ENCODE data around the gene MYO18A.

Gene MYO18A

DNA sequence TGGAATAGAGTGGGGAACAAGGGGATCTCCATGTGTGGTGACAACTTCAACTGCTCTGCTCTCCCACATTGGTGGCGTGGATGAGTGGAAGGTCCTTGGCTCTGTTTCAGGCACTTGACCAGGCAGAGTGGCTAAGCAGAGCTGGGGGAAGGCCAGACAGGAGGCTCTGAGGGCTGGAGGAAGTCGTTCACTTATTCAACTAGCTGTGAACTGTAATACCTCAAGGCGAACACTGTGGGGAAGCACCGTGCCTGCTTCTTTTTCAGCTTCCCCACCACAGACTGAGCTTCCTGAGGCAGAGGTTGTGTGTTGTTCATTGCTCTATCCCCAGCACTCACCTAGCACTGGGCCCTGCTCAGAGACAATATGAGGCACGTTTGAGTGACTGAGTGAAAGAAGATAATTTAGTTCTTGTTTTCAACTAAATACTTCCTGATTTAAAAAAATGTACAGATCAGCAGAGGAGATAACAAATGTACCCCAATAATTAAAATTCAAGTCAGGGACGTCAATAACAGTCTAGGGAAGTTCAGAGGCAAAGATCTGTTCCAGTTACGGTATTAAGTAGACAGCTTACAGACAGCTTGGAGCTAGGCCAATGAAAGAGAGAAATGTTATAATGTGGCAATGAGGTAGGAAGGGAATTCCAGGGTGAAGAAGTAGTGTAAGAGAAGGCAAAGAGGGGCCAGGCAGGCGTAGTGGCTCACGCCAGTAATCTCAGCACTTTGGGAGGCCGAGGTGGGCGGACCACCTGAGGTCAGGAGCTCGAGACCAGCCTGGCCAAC, 34.7 kb downstream of the MYO18A start:
- DNase-seq, result peak; percentile 78

DNA sequence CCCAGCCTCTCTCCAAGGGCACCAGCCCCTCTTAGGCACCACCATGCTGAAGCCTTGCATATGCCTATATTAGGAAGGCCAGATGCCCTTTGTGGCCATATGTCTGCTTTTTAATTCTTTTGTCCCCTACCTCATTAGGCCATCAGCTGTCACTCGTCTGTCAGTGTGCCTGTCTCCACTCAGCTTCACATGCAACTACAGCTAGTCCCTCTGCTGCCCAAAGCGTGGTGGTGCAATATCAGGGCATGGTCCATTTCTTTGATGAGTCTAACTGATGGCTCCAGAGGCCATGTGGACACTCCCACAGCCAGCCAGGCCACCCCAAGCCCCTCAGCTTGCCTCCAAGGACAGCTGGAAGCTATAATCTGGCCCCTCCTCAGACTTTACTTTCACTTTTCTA, 36.3 kb downstream of the MYO18A start:
- DNase-seq, result peak; percentile 76

DNA sequence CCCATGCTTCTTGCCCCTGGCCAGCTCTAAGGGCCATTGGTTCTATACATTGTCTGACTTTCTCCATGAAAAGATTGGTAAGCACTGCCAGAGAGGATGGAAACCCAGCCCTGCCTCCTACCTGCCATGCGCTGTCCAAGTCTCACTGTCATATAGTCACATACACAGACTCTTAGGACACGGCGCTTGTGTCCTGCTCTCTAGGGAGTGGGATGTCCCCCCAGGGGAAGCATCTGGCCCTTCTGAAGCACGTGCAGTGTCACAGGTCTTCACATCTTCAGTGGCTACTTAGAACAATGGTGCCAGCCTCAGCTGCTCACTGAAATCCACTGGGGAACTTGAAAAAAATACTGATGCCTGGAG, 38.7 kb downstream of the MYO18A start:
- no peak for DNase-seq

DNA sequence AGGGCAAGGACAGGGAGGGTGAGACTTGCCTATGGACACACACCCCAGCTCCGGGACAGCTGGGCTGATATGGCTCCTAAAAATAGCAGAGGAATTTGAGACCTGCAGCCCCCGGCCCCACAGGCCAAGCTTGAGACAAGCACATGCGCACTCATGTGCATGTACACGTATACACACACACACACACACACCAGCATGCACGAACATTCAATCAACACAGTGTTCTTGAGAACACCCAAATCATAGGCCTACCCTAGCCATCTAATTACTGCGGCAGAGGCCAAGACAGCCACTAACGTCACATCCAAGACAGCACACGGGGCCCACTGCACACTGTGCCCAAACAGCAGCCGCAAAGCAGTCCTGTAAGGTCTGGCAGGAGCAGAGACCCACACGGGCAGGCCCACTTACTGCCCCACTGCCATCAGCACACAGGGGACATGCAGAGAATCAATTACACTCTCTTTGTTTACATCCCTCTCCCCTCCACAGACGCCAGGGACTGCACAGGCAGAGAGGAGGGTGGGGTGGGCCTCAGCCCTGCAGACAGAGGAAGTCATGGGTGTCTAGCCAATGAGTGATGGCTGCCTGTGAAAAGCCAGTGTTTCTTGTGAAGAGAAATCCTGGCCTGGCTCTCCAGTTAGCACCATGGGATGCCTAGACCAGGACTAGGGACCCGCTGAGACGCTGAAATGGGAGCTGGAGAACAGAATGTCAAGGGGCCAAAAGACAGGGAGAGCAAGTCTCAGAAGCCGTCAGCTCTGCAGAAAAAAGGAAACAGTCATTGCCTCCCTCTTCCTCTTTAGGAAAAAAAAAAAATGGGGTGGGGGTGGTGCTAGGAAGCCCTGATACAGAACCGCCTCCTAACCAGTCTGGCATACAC, 39.3 kb downstream of the MYO18A start:
- no peak for DNase-seq

GRCh38 chr17:29140051-29140621, 40.1 kb downstream of the MYO18A start:
- no peak for DNase-seq

DNA sequence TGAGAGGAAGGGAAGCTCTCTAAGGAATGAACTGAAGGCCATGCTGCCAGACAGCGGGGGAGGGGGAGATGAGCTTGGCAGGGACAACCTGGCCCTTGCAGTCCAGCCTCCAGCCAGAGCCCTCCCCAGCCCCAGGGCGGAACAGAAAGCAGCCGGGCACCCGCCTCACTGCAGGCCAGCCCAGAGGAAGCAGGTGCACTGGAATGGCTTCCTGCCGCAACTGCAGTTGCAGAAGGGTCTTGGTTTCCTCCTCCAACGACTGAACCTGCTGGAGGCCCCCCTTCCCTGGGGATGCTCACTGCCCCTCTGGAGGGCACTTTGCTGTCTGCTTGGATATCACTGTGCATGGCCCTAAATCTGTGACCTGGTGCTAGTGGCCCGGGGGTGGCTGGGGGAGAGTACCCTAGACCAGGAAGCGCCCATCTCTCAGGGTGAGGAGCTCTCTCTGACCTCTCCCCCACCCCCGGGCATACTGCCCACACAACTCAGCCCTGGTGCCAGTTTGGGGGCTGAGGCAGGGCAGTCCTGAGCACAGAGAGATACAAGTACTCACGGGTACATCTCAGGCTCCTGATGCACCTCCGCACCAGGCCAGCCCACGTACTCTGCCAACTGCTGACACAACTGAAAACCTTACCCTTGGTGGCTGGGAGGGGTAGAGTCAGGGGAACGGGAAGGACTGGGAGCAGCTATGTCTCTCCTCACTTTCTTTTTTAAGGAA, 41.1 kb downstream of the MYO18A start:
- no peak for DNase-seq

DNA sequence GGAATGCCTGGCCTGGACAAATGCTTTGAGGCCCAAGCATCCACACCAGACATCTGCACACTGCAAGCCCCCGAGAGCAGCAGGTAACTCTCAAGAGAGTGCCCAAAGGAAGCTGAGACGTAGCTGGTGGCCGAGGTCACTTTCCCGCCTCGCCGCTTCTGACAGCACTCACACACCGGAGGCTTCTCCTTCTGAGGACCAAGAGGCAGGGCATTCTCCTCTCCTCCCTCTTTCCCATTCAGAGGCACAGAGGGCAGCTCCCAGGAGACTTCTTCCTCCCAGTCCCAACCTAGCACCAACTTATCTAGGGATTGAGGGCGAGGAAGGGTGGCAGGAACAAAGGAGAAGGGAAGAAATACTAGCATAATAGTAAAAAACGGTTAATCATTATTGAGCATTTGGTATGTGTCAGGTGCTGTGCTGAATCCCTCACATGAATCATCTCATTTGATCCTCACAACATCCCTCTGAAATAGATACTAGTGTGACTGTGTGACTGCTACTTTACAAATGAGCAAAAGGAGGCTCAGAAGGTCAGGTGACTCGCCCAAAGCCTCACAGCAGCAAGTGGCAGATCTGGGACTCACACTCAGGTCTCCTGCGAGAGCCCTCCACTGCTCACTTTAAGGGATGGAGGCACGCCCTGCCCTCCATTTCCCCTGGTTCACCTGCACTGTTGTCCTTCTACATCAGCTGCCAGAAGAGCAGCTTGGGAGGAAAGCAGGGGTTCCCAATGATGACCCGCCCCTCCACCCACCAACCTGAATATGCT, 41.8 kb downstream of the MYO18A start:
- DNase-seq, result no peak

DNA sequence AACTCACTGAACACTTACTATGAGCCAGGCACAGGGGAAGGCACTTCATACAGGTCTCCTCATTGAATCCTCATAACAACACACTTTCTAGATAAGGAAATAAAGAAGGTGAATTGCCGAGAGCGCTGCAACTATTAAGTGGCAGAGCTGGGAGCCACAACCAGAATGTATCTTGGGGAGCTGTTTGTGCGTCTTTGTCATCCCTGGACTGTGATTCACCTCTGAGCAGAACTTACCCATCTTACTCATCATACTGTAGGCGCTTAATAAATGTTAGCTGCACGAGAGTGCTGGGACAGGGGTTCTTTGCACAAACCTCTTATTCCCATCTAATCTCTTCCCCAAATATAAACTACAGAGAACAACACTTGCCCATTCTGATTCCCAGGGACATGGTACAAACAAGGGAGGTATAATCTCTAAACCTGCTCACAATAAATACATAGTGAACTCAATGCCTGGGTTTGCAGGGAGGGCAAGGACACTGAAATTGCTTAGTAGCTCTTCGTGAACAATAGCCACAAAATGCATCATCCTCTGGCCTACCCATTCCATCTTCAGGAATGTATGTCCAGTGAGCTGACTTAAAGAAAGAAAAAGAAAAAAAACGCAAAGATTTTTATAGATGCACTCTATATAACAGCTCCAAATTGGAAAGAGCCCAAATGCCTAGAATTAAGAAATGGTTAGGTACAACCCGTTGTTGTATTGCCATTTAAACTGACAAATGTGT, 43.0 kb downstream of the MYO18A start:
- no peak for DNase-seq

DNA sequence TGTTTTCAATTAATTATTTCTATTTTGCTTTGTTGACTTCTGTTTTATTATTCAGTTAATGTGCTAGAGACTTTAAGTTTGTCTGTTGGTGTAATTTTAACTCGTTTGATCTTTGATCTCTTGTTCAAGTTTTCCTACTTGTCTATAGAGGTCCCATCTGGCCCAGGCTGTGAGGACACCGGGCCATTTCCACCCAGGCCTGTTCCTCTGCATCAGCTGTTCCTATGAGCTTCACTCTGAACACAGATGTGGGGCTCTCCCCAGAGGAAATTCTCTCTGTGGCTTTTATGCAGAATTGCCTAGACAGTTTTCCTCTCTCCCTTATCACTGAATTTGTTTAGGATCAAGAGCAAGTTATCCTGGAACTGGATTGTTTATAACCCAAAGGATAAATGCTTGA, 44.7 kb downstream of the MYO18A start:
- no peak for DNase-seq

DNA sequence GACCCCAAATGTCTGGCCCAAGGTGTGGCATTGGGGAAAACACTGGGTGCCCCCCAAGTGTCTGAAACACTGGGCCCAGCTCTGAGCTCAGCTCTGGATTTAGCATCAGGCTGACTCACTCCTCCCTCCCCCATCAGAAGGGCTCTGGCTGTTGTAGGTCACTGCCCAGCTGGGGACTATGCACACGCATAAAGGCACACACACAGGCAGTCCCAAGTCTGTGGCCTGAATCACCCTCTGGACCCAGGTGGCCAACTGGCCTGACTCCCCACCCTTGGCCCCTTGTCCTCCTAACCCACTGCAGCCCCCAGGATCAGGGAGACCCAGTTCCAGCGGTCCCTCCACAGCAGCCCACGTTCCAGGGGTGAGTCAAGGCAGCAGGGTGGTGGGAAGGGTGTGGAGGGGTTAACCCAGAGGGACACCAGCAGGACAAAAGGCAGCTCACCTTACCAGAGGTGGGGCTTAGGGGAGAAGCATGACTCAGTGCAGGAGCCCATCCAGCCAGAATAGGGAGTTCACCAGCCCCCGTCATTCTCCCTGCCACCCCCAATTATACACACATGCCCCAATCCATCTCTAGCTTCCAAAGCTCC, 47.0 kb downstream of the MYO18A start:
- no peak for DNase-seq

- no peak for DNase-seq
Observed at GRCh38 chr17:29131814-29132682, 48.1 kb downstream of the MYO18A start.

GRCh38 chr17:29129731-29130130, 50.5 kb downstream of the MYO18A start:
- DNase-seq, result no peak

GRCh38 chr17:29127840-29128239, 52.4 kb downstream of the MYO18A start:
- DNase-seq, result no peak

- DNase-seq, result no peak
Observed at GRCh38 chr17:29126268-29126930, 53.8 kb downstream of the MYO18A start.

DNA sequence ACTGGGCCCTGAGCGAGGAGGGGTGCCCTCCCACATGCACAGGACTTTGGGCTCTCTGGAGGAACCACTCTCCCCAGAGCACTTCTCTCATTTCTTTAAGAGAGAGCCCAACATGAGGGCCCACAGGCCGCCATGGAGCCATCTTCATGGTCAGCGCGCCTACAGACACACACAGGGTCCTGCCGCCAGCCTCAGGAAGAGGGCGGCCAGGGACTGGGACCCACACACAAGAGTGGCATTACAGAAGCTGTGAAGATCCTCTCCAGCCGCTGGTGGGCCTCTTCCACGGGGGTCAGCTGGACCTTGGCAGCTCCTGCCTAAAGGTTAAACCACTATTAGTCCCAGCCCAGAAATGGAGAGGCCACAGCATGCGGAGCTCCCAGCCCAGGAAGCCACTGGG, 54.5 kb downstream of the MYO18A start:
- DNase-seq, result no peak

DNA sequence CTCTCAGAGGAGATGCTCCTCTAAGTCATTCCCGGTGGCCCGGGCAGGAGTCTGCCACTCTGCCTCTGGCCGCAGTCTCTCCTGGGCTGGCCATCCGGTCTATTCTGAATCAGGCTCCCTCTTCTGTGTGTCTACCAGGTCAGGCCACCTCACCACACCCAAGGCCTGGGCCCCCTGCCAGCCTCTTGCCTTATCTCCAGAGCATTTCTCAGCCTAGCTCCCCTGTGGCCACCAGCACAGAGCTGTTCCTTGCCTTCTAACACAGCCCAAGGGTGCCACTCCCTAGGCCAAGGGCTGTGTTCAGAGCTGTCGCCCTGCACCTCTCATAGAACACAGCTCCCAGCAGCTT, 55.3 kb downstream of the MYO18A start:
- DNase-seq, result no peak

DNA sequence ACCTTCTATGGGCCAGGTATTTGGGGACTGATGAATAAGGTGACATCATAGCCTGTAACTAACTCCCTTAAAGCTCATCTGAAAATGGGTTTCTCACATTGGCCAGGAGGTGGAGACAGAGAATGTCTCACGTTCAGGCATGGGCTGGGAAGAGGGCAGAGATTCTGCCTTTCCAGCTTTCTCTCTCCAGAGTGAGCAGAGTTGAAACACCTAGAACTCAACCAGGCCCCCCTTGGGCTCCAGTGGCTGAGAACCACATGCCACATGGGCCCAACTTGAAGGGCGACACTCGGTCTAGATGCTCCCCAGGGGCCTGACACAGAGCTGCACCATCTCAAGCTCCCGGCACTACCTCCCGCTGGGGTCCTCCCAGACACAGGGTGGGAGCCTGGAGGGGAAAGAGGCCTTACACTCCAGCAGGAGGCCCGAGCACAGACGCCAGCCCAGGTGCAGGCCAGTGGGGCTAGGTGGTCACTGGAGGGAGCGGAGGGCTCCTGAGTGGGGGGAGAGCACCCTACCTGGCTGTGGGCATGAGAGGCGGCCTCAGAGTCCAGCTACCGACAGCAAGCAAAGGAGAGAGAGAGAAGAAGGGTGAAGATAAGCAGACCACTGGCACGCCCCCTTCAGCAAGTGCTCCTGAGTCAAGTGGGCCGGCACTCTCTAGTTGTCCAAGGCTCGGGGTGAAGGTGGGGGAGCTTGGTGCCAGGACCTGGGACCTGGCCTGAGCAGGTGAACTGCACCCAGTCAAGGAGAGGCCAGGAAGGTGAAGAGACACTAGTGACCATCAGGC, 55.9 kb downstream of the MYO18A start:
- peak; percentile 69 for DNase-seq

DNA sequence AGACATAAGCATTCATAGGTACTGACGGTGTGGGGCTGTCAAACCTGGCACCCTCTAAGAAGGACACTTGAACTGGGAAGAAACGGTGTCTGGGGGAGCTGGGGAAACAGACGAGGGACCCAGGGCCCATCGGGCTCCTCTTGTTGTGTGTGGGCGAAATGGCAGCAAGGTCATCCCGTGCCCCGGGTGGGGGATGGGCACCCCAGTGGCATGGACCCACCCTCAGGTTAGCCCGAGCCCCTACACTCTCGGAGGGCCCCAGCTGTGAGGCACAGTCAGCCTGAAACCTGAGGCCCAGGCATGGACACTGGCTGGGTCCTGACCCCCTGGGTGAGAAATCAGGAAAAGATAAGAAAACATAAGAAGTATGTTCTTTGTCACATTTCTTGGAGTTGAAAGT, 57.1 kb downstream of the MYO18A start:
- DNase-seq, result no peak

- no peak for DNase-seq
Observed at GRCh38 chr17:29121442-29121841, 58.8 kb downstream of the MYO18A start.

Data from 8988T (cell line).